GM21360 (cell line): ENCODE data around the gene SIAE.
A peak's percentile ranks its signal among the peaks of the same experiment; 100 is the strongest.

ENCODE experiments used
- ATAC-seq: cut with Tn5 transposase; IDR thresholded peaks from one replicate; pipeline ENCODE4 v1.9.1; 2021; ENCODE audit warnings: mild to moderate bottlenecking, moderate library complexity; ENCODE audit not compliant: unreplicated experiment

The SIAE gene

GRCh38 chr11:124667601-124668000 lies 5.9 kb downstream of the SIAE start:
- no peak for ATAC-seq

- no peak for ATAC-seq
These were observed 9.7 kb downstream of the SIAE start for GRCh38 chr11:124663861-124664260.

- no peak for ATAC-seq
These were observed 11.4 kb downstream of the SIAE start for GRCh38 chr11:124662106-124662505.

- ATAC-seq = no peak
These were observed 12.0 kb downstream of the SIAE start for GRCh38 chr11:124661553-124661952.

GRCh38 chr11:124658986-124659385 lies 14.6 kb downstream of the SIAE start:
- no peak for ATAC-seq

GRCh38 chr11:124658501-124658900 lies 15.0 kb downstream of the SIAE start:
- no peak for ATAC-seq

- no peak for ATAC-seq
These were observed 15.6 kb downstream of the SIAE start for GRCh38 chr11:124657904-124658303.

GRCh38 chr11:124656774-124657630 lies 16.5 kb downstream of the SIAE start:
- ATAC-seq = no peak

- ATAC-seq = no peak
These were observed 24.9 kb downstream of the SIAE start for GRCh38 chr11:124648610-124649009.

- ATAC-seq = no peak
These were observed 27.4 kb downstream of the SIAE start for GRCh38 chr11:124646148-124646547.

- peak; percentile 53 for ATAC-seq
These were observed 28.9 kb downstream of the SIAE start for GRCh38 chr11:124644426-124645280.

GRCh38 chr11:124643605-124644425 lies 29.7 kb downstream of the SIAE start:
- ATAC-seq = no peak

- no peak for ATAC-seq
These were observed 30.4 kb downstream of the SIAE start for GRCh38 chr11:124643042-124643604.

GRCh38 chr11:124642628-124643027 lies 30.9 kb downstream of the SIAE start:
- ATAC-seq = no peak

- no peak for ATAC-seq
These were observed 32.9 kb downstream of the SIAE start for GRCh38 chr11:124640666-124641065.

GRCh38 chr11:124639186-124639585 lies 34.4 kb downstream of the SIAE start:
- no peak for ATAC-seq

- no peak for ATAC-seq
These were observed 35.0 kb downstream of the SIAE start for GRCh38 chr11:124638500-124638899.

- ATAC-seq = no peak
These were observed 37.6 kb downstream of the SIAE start for GRCh38 chr11:124635932-124636331.

GRCh38 chr11:124633355-124633754 lies 40.2 kb downstream of the SIAE start:
- no peak for ATAC-seq

- no peak for ATAC-seq
These were observed 43.6 kb downstream of the SIAE start for GRCh38 chr11:124629961-124630360.

- no peak for ATAC-seq
These were observed 46.0 kb downstream of the SIAE start for GRCh38 chr11:124627546-124627945.
